Islet precursor cell (in vitro differentiated cells): ENCODE data around the gene EPS8L3.

Experiments
- DNase-seq: peaks from one replicate; pipeline ENCODE4 v3.0.0-alpha.2; 2018

The EPS8L3 gene, protein sequence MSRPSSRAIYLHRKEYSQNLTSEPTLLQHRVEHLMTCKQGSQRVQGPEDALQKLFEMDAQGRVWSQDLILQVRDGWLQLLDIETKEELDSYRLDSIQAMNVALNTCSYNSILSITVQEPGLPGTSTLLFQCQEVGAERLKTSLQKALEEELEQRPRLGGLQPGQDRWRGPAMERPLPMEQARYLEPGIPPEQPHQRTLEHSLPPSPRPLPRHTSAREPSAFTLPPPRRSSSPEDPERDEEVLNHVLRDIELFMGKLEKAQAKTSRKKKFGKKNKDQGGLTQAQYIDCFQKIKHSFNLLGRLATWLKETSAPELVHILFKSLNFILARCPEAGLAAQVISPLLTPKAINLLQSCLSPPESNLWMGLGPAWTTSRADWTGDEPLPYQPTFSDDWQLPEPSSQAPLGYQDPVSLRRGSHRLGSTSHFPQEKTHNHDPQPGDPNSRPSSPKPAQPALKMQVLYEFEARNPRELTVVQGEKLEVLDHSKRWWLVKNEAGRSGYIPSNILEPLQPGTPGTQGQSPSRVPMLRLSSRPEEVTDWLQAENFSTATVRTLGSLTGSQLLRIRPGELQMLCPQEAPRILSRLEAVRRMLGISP

DNA sequence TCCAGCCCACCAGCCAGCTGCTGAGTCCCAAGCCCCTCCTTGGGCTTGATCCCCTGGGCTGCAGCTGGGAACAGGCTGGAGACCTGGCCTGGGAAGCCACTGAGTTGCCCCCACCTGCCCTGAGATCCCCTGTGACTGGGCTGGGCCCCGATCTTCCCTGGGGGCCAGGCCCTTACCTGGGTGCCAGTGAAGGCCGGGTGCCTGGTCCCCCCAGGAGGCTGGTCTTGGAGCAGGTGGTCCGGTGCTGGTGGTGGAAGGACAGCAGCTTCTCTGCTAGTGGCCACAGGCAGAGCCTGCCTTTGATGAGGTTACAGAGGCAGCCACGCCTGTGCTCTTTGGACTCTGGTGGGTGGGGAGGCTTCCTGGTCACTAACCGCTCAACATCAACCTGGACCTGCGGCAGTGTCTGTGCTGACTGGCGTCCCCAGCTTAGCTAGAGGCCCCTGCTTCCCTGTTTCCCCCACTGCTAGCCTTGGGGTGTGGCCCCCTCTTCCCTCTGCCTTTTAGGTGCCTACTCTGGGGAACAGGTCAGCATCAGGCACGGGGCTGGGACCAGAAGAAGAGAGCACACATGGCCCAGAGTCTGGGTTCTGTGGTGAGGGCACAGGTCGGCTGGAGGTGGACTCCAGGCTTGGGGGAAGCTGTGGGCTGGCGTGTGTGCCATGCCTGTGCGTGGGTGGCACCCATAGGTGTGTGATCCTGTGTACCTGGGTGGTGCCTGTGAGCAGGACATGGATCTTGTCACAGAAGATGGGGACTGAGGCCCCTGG lies at the start of gene EPS8L3:
TSS of gene EPS8L3 (minus strand) at position 278 of the 770 bp plus-strand sequence. CDS start 2,174 bp downstream, outside the sequence.
- DNase-seq = peak; percentile 45

DNA sequence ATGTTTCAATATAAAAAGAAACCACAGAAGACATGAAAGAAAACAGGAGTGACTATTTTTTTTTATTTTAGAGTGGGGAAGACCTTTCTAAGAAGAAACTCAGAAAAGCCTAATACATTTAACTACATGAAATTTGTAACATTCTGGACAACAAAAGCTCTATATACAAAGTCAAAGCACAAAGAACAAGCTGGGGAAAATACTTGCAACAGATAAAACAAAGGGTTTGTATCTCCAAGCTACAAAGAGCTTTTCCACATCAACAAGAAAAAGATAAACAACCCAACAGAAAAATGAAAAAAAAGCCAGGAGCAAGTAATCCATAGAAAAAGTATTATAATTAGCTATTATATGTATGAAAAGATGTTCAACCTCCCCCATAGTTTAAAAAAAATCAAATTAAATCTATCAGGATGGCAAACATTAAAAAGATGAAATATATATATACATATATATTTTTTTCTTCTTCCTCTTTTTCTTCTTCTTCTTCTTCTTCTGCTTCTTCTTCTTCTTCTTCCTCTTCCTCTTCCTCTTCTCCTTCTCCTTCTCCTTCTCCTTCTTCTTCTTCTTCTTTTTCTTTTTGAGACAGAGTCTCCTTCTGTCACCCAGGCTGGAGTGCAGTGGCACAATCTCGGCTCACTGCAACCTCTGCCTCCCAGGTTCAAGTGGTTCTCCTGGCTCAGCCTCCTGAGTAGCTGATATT lies 49.1 kb upstream of the EPS8L3 start:
- DNase-seq = no peak

DNA sequence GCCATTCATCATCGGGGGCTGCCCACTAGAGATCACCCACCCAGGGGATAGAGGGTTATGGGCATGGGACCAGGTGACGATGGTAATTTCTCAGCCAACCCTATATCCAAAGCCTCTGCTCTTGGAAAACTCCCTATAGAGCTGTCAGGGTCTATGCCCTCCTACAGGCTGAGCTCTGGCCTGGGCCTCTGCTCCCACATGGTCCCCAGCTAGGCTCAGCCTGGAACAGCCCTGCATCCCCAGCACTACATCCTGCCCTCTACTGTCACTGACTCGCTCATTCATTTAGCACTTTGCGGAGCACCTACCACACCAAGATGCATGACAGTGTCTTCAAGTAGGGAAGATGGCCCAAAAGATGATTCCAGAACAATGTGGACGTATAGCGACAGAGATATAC lies 45.0 kb upstream of the EPS8L3 start:
- peak; percentile 52 for DNase-seq

DNA sequence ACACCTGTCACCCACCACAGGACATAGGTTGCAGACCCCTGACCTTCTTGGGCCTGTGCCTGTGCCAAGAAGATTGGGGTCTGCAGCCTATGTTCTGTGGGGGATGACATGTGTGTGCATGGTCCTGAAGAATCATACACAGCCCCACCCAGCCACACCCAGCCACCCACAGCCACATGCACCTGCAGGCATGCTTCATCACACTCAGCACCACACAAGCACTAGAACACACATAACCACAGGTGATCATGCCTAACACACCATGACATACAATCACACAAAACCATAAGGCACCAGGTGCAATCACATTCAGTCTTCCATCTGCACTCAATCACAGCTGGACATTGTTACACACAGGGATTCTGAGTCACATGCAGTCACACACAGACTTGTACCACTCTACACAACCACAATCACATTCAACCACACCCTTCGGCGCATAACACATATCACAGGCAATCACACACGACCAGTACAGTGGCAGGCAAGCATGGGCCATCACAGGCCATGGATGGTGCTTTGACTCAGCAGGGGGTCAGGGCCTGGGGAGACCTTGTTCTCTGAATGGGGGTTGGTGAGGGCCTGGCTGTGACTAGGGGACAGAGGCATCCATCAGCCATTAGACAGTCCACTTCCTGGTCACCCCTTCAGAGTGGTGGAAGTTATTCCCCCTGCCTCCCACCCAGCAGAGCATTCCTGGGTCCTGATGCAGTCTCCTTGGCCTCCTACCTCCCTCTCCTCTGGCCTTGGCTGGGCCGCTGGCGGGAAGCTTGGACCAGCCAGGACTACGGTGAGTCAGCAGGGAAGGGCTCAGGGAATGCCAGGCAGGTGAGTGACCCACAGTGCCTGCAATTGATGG lies 44.3 kb upstream of the EPS8L3 start:
- peak; percentile 84 for DNase-seq

DNA sequence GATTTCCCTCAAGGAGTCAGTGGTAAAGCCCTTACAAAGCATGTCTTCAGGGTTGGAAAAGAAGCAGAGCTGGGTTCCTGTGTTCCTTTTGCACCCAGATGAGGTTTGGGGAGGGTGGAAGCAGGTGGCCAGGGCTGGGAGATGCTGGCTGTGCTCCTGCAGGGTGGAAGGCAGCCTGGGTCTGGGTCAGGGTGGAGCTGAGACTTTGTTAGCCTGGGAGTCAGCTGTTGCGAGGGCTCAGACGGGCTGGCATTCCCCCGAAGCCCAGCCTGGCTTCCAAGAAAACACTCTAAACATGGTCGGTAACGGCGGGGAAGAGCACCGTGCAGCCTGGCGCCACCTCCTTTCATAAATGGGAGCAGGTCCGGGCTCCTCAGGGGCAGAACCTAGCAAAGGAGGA lies 43.7 kb upstream of the EPS8L3 start:
- DNase-seq = peak; percentile 39

DNA sequence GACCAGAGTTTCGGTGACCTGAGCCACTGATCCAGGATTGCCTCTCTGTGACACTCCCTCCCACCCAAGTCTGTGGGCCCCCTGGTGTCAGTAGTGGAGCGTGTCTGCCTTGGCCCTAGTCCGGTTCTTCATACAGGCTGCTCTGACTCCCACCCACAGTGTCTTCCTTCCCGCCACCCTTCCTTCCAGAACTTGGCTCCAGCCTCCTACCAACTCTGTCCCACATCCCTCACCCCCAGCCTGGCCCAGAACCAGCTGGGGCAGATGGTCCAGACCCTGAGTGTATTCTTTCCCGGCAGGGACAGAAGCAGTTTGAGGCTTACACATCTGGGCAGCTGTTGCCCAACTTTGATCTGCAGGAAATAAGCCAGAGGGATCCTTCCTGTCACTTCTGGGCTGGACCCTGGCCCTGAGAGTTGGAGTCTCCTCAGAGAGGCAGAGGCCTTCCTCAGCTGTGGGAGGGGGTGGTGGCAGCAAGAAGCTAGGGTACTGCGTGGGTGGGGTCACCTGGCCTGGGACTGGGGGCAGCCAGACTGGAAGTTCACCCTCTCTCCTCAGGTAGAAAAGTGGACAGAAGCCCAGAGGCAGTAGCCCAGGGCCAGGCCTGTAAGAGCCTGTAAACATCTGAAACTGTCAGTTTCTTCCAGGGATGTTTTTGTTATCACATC lies 43.1 kb upstream of the EPS8L3 start:
- peak; percentile 50 for DNase-seq

DNA sequence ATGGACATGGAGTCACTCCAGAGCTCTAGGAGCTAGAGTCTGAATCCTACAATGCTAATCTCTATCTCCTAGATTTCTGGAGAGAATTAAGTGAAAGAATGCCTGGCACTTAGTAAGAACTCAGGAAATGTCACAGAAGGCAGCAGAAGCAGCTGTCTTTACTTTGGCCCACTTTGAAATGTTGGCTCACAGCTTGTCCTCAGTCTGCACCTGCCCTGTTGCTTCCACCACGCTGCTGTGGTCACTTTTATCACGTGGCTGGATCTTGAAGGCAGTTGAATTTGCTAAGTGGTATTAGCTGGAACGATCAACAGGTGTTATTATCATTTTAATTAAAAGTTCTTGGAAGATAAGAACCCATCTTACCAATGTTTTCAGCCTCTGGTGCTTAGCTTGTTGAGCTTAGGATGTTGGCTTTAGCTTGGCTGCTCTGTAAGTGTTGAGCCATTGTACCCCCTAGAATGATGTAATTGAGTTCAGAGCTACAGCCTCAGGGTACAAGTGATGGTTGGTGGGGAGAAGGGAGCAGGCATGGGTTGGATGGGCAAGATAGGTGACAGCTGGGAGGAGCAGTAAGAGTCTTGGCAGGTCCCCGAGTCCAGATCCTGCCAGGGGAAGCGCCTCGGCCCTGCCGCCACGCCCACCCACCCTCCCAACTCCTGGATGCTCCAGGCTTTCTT lies 41.9 kb upstream of the EPS8L3 start:
- DNase-seq = peak; percentile 32

DNA sequence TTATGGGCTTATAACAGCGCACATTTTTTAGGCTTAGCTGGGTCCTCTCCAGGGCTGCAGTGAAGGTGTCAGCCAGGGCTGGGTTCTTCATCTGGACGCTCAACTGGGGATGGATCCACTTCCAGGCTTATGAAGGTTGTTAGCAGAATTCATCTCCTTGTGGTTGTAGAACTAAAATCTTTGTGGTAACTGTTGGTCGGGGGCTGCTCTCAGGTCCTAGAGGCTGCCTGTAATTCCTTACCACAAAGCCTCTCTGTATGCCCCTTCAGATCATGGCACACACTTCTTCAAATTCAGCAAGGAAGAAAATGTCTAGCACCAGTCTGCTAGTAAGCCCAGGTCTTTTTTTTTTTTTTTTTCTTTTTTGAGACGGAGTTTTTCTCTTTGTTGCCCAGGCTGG lies 40.9 kb upstream of the EPS8L3 start:
- DNase-seq = peak; percentile 2

DNA sequence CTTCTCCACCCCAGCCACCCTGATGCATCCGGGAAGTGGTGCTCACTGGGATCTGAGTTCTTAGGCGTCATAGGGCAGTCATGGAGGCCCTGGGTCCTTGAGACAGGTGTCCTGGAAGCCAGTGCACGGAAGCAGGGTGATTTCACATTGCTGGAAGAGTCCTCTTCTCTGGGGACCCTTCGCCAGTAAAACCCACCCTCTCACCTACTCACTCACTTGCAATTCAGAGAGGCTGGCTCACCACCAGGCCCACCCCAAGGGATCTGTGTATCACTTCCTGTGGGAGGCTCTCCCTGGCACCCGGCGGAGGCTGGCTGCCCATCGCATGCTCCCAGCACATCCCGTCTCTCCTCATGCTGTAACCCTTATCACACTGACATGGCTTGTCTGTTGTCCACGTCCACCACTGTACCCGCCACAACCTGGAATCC lies 40.2 kb upstream of the EPS8L3 start:
- DNase-seq = peak; percentile 43

DNA sequence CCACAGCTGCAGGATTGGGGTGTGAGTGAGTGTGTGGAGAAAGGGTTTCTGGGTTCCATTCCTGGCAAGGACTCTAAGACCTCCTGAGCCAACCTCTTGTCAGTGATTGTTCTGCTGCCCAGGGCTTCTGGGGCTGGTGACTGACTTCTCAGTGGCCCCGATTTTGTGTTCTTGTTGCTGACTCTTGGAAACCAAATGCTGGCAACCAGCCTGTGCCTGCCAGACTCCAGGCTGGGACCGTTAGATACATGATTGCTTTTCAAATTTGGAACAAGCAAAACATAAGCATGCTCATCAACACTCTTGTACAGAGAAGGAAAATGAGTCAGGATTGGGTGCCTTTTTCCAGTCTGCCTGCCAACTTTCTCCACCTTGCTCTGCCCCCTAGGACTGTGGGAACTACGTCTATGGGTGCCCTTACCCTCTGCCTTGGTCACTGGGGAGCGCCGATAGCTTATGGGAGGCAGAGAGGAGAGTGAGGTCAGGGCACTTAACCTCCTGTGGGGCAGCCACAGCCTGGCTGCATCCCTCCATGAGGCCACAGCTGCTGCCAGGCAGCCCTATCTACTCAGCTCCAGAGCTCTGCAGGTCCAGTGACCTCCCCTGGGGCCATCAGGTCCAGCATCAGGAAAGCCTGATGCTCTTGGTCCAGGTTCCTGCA lies 39.3 kb upstream of the EPS8L3 start:
- DNase-seq = peak; percentile 52

DNA sequence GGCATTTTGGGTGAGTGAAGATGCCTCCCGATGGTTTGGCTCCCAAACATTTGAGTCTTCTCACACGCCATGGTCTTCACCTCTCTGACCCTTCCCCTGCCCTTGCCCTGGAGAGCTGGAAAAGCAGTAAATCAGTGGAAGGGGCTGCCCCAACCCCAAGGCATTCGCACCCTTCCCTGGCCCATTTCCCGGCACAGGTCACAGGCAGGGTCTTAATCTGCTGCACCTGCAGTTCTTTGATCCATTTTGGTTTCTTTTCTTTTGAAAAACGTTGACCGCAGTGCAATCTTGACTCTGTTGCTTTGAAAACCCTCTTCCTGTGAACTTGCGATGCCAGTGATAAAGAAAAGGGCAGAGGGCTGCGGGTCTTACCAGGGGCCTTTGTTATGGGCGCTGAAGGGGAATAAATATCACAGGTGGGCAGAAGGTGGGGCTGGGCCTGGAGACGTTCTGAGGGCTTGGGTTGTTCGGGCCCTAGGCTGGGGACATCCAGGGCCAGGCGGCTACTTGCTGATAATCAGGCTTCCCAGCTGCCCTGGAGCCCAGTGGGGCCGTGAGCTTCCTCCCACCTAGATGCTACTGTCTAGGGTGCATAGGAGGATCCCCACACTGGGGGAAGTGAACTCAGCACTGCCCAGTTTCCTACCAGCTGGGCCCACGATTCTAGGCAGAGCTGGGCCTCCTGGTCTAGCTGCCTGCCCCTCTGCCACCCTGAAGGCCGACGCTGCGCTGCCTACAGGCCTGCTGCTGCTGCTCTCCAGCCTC lies 38.6 kb upstream of the EPS8L3 start:
- DNase-seq = peak; percentile 31

DNA sequence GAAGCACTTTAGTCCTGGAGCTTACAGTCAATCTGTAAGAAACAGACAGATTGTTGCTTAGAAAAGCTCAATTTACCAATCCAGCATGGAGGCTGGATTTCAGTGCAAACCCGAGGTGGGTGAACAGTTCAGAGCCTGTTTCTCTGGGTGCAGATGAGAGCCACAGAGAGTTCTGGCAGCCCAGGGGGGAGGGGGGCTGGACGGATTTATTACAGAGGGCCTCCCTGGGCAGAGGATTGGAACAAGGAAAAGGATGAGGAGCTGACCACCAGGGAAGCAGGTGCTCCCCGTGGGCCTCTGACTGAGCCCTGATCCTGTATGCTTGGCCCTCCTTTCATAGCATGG lies 38.0 kb upstream of the EPS8L3 start:
- no peak for DNase-seq

DNA sequence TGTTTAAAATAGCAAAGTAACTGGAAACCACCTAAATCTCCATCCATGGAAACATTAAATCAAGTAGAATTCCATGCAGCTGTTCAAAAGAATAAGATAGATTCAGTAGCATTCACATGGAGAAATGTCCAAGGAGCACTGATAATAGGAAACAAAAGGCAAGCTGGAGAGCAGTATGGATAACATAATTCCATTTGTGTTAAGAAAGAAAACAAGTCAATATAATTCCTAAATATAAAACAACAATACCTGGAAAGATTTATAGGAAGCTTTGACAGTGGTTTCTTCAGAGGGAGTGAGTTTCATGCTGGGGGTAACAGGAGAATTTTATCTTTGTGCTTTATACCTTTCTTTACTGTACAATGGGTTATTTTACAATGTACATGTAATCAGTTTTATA lies 36.6 kb upstream of the EPS8L3 start:
- DNase-seq = no peak

DNA sequence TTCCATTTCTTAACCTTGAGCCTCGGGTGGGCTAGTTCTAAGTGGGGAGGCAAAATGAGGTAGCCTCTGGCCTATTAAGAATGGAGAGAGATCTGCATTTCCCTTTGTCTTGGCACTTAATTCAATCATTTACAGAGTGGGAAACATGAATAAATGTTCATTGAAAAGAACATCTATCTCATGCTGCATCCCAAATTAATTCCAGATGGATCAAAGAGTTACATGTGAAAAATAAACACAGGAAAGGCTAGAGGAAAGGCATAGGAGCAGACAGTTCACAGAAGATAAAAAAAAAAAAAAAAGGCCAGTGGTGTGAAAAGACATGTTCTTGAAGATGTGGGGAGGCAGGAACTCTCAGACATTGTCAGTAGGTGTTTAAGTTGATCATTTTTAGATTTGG lies 35.7 kb upstream of the EPS8L3 start:
- DNase-seq = no peak

DNA sequence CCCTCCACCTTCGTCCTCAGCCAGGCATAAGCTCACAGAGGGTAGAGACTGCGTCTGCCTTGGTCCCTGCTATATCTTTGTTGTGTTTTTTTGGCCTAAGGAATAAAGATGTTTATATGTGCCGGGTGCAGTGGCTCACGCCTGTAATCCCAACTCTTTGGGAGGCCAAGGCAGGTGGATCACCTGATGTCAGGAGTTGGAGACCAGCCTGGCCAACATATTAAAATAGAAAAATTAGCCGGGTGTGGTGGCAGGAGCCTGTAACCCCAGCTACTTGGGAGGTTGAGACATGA lies 33.5 kb upstream of the EPS8L3 start:
- DNase-seq = peak; percentile 10

DNA sequence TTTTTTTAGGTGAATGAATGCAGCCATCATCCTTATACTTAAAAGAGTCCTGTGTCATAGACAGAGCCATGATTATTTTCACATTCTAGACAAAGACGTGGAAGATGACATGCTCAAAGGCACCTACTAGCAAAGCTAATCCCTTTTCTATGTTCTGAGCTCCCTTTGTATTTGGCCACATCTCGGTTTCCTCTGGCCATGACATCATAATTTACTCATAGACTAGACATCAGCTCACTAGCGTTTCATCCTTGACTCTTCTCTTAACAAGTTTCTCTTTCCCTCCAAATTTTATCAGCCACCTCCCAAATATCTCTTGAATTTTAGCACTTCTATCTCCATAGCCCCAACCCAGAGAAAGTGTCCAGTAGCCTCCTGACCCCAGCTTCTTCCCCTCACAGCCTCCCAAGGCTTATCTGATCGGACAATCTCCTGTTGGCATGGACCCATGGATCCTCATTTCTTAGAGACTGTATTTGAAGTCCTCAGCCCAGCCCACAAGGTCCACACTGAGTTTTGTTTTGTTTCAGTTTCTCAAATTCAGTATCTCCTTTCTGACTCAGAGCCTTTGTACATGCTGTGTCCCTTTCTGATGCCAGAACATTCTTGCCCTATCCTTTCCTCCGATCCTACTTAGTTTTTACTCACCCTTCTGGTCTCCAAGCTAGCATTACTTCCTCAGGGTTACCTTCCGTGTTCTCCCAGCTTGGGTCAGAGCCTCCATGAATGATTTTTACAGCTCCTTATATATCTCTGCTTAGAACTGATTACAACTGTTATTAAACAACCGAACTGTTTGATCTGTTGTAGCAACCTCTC lies 33.0 kb upstream of the EPS8L3 start:
- DNase-seq = peak; percentile 12

DNA sequence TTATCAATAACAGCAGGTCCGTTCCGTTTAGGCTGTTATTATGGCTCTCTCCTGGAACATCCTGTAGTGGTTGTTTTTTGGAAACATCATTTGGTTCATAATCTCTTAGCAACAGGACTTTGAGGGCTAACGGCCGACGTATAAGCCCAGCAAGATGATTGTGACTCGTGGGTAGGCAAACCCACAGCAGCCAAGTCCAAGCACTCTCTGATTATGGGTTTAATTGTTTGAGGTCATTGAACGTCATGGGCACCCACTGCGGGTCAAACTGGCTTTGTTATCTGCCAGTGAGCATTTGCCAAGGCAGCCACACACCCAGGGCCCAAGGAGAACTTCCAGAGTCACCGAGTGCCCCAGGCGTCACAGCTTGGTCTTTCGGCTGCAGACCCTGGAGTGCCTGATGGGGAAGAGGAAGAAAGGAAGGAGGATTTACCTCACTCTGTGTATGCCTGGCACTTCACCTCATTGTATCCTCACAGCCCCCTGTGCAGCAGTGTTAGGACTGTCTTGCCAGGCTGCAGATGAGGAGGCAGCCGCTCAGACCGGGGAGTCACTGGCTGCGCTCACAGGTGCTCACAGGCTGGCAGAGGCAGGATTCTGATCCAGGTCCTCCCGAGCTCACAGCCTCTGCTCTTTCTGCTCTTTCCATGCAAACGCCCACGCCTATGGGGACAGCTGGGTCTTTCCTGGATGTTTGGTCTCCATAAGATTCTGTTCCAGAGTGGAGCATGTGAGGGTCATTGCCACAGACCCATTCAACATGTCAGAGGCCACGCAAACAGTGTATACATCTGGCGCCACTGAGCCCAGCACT lies 30.8 kb upstream of the EPS8L3 start:
- peak; percentile 50 for DNase-seq
